ENCODE data around the gene TTLL4. TPM values are rescaled to one million over a fixed set of nuclear protein-coding genes. Genes with fewer than 3 reads are reported as not detected.

Gene TTLL4
- total RNA-seq, 2 donors from 2014 or later: 28.2 to 42.2 TPM

DNA sequence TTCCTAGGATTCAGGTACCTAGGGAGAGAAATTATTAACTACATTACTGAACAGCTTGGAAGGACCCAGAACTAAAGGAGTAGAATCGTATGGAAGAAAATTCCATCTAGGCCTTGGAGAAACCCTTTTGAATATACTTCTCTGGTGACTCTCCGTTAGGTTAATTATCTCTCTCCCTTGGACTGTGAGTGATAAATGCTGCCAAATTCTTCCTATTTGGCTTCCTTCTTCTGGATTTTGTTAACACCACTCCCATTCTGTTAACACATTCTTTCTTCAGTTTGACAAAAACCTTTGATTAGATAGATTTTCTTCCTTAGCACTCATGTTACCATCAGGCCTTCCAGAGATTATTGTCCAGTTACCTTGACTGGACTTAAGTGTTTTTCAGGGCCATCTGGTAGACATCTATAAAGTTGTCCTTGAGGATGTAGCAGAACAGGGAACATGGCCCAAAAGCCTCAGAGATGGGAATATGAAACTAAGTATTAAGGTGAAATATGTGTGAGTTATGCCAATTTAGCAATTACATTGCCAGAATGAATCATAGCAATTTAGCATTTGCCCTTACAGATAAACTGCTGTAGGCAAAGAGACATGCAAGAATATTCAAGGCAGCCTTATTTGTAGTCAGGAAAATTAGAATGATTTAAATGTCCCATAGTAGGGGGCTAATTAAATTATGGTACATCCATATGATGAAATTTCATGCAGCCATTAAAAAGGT lies 78.1 kb downstream of the TTLL4 start:
- ATAC-seq (no peak), DNase-seq (ENCODE audit: low spot score in 2 of 2) (no peak)
- no peaks in the 10 kb centered on the region for H3K9me3 Mint-ChIP-seq
- H3K27ac Mint-ChIP-seq: no peak overlapping the region
- H3K36me3 Mint-ChIP-seq: no peaks in the 10 kb centered on the region

GRCh38 chr2:218792433-218792832 lies 81.8 kb downstream of the TTLL4 start:
- no peaks in the 10 kb centered on the region for H3K36me3 Mint-ChIP-seq
- H3K9me3 Mint-ChIP-seq: no peaks in the 10 kb centered on the region
- ATAC-seq (no peak), DNase-seq (ENCODE audit: low spot score in 2 of 2) (no peak)
- H3K27ac Mint-ChIP-seq: no peak overlapping the region

- Mint-ChIP-seq H3K27ac (no peak overlapping the region), H3K9me3 (no peaks in the 10 kb centered on the region), H3K36me3 (no peaks in the 10 kb centered on the region)
- no peak for DNase-seq (ENCODE audit: low spot score in 2 of 2)
- ATAC-seq: no peak
Measured at GRCh38 chr2:218796691-218797090, 86.1 kb downstream of the TTLL4 start.

DNA sequence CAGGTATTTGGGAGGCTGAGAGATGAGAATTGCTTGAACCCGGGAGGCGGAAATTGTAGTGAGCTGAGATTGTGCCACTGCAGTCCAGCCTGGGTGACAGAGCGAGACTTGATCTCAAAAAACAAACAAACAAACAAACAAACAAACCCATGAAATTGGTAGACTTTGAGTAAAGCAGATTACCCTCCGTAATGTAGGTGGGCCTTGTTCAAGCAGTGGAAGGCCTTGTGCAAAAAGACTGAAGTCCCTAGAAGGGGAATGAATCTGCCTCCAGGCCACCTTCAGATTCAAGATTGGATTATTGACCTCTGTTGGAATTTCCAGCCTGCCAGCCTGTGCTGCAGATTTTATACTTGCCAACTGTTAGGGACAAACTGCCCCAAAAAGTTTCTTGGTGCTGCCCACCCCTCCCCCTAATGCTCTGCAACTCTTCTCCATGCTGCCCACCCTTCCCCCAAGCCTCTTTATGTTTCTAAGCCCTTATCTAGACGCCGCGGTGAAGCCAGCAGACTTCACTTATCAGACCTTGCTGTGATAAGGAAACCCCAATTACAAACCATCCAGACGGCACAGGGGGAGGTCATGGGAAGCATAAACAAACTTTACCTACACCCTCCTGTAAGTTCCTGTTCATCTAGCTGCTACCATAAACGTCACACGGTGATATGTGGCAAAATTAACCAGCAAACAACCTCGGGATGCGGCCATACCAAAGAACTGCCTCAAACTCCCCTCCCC lies 88.3 kb downstream of the TTLL4 start:
- Mint-ChIP-seq H3K36me3 (no peaks in the 10 kb centered on the region), H3K9me3 (no peaks in the 10 kb centered on the region), H3K27ac (no peak overlapping the region)
- DNase-seq (ENCODE audit: low spot score in 2 of 2): no peak
- ATAC-seq: no peak

DNA sequence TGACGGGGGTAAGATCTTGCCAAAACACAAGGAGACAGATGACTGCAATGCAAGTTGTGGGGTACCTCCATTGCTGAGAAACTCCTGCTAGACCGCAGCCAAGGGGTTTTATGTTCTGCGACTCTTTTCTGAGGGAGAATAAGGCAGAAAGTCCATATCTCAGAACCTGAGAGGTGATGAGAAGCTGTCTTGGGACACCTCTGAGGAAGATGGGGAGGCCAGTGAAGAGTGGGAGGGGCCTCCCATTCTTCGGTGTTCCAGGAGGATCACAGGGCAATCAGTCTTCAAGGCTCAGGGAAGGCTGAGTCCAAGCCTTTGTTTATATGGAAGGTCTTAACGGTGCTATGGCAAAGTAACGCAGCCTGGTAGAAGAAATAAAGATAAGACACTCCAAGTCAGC lies 89.4 kb downstream of the TTLL4 start:
- ATAC-seq (no peak), DNase-seq (ENCODE audit: low spot score in 2 of 2) (no peak)
- Mint-ChIP-seq H3K27ac (no peak overlapping the region), H3K36me3 (peaks cover 6 to 9% of the 10 kb centered on the region in 2 donors), H3K9me3 (peaks cover under 1 to 5% of the 10 kb centered on the region in 2 donors)

- peaks cover 6 to 16% of the 10 kb centered on the region in 2 donors for H3K36me3 Mint-ChIP-seq
- peaks cover 4 to 9% of the 10 kb centered on the region in 2 donors for H3K9me3 Mint-ChIP-seq
- no peak for DNase-seq (ENCODE audit: low spot score in 2 of 2)
- no peak for ATAC-seq
- no peak overlapping the region for H3K27ac Mint-ChIP-seq
Measured at GRCh38 chr2:218802386-218802994, 91.9 kb downstream of the TTLL4 start.

DNA sequence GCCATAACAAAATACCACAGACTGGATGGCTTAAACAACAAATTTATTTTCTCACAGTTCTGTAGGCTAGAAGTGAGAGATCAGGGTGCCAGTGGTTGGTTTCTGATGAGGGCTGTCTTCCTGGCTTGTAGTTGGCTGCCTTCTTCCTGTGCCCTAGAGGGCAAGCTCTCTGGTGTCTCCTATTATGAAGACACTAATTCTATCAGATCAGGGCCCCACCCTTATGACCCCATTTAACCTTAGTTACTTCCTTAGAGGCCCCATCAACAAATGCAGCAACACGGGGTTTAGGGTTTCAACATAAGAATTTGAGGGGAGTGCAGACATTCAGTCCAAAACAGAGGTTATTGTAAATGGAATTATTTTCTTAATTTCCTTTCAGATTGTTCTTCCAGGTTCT lies 94.2 kb downstream of the TTLL4 start:
- ATAC-seq (no peak), DNase-seq (ENCODE audit: low spot score in 2 of 2) (no peak)

More for the DNA sequence above, 94.2 kb downstream of the TTLL4 start:
- H3K27ac Mint-ChIP-seq: no peak overlapping the region
- peaks cover 4 to 9% of the 10 kb centered on the region in 2 donors for H3K9me3 Mint-ChIP-seq
- H3K36me3 Mint-ChIP-seq: peaks cover 6 to 16% of the 10 kb centered on the region in 2 donors

Other genes starting within 250 kb of the TTLL4 start
- gene USP37, start 142.5 kb upstream of the TTLL4 start, total RNA-seq: 10 to 100 TPM; 54.0 to 65.5 TPM
- 100 to 1,000 TPM in 1 of 2 donors, 10 to 100 TPM in 1; 71.4 to 100 TPM for gene CNOT9, start 142.0 kb upstream of the TTLL4 start, total RNA-seq
- under 1 TPM; 0.36 to 0.43 TPM for gene PLCD4, start 102.9 kb upstream of the TTLL4 start, total RNA-seq
- gene ZNF142, start 51.2 kb upstream of the TTLL4 start, total RNA-seq: 10 to 100 TPM; 24.8 to 34.6 TPM
- 10 to 100 TPM; 15.8 to 71.9 TPM for gene BCS1L, start 51.2 kb upstream of the TTLL4 start, total RNA-seq
- 10 to 100 TPM; 12.3 to 22.9 TPM for gene RNF25, start 38.8 kb upstream of the TTLL4 start, total RNA-seq
- gene STK36, start 38.7 kb upstream of the TTLL4 start, total RNA-seq: 10 to 100 TPM; 16.5 to 22.5 TPM
- gene CYP27A1, start 71.3 kb downstream of the TTLL4 start, total RNA-seq: under 1 TPM; 0.16 to 0.18 TPM
- gene PRKAG3, start 121.0 kb downstream of the TTLL4 start, total RNA-seq: not detected
- not detected for gene WNT6, start 149.0 kb downstream of the TTLL4 start, total RNA-seq
- 1 to 10 TPM in 1 of 2 donors, under 1 TPM in 1; 0.11 to 6.1 TPM for gene WNT10A, start 170.0 kb downstream of the TTLL4 start, total RNA-seq
- gene CDK5R2, start 248.8 kb downstream of the TTLL4 start, total RNA-seq: not detected

Data from activated naive CD4-positive, alpha-beta T cell treated with anti-CD3 and anti-CD28 coated beads, Interleukin-2, amount 50 U/mL, for 72 hours (primary cell).